GM12872 (cell line): ENCODE results near the gene GNB5.

Experiments used
- CTCF ChIP-seq: IDR thresholded peaks from 3 replicates; pipeline ENCODE4 v1.5.1; 2011; ENCODE audit warnings: low read depth, mild to moderate bottlenecking, low read length, moderate library complexity; ENCODE audit not compliant: insufficient read depth

Gene GNB5

GRCh38 chr15:52097180-52097579, 94.0 kb downstream of the GNB5 start:
- no peak for TF ChIP-seq CTCF

GRCh38 chr15:52095597-52096262, 95.5 kb downstream of the GNB5 start:
- no peak for TF ChIP-seq CTCF

DNA sequence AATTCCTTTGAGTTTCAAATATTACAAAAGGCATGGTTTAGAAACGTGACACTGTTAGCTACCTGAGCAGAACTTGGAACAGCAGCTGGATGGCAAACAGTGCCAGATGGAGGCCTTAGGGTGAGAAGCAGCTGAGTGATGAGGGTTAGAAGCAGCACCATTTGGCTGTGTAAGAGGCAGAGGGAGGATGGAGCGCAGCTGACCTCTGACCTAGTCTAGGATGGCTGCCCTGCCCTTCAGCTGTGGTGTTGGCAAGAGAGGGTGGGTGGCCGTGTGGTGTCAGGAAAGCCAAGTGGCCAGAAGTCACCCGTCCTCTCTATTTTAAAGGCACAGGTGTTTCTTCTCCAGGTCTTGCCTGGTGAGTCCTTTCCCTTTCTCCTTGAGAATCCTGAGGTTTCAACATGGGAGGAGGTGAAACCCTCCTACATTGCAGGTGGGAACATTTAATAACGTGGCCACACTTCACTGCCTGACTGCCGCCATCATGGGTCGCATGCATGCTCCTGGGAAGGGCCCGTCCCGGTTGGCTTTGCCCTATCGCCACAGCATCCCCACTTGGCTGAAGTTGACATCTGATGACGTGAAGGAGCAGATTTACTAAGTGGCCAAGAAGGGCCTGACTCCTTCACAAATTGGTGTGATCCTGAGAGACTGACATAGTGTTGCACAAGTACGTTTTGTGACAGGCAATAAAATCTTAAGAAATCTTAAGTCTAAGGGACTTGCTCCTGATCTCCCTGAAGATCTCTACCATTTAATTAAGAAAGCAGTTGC, 96.2 kb downstream of the GNB5 start:
- no peak for TF ChIP-seq CTCF

DNA sequence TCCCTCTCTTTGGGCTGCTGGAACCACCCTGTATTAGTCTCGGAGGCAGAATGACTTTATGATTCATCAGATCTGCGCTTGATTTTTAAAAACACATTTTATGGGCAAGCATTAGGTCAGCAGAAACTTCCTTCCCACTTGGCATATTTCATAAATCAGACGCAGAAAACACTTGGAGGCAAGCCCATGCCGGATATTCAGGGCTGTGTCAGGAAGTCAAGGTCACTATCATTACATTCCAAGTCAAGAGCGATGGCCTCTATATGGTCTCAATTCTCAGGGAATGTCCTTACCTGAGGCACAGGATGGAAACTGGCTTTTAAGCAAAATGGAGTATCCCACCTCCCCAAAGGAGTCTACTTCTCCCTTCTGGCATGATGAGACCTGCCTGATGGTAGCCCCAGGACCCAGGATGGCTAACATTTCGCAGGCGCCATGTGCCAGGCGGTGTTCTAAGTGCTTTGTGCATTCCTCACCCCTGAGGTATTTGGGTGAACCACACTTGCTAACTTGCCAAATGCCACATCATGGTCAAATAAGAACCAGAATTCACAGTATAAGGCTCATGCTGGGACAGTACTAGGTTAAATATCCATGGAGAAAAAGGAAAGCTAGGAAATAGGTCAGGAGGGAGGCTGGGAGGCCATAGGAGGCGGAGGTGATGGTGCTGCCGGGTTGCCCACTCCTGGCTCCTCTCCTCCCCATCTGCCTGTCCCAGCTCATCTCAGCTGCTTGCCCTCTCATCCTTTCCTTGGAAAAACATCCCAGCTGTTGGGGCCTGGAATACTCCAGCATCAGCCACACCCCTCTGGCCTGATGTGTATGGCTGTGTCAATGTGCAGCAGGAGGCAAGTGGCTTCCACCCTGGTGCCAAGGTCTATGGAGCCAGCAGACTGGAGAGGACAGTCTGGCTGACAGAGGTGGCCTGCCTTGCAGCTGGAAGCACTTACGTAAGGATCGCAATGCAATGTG, 97.4 kb downstream of the GNB5 start:
- no peak for TF ChIP-seq CTCF

DNA sequence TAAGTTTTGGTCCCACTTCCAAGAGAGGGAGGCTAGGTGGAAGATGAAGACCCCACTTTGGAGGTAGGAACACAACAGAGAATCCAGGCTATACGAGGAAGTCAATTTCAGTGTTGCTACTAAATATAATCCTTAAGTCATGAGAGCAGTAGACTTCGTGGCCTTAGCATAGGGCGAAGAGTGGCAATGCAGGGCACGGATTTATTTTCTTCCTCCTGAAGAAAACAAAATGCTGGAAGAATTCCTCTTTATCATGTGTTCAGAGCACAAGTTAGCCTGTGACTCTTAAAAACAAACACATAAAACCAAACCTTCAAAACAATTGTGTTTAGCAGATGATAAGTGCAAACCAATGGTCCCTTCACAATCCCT, 98.0 kb downstream of the GNB5 start:
- no peak for TF ChIP-seq CTCF

- TF ChIP-seq CTCF: no peak
Measured at GRCh38 chr15:52090193-52090592, 101.0 kb downstream of the GNB5 start.
